ENCODE data around the gene ACVR1B. TPM values are rescaled to one million over a fixed set of nuclear protein-coding genes. Genes with fewer than 3 reads are reported as not detected.
A peak's percentile ranks its signal among the peaks of the same experiment; 100 is the strongest.

ACVR1B gene
- total RNA-seq, 1 experiment from 2014 or later = 14.2 TPM

- in situ Hi-C loops (cut with HindIII; ENCODE audit: low pct_unique_long_range_greater_than_20kb, low sequenced_read_pairs) = no loop called here
- DNase-seq (ENCODE audit: low read depth) = no peak
These were observed 74.8 kb downstream of the ACVR1B start for GRCh38 chr12:52026263-52026662.

- no peak for DNase-seq (ENCODE audit: low read depth)
- in situ Hi-C loops (cut with HindIII; ENCODE audit: low pct_unique_long_range_greater_than_20kb, low sequenced_read_pairs) = no loop called here
These were observed 75.8 kb downstream of the ACVR1B start for GRCh38 chr12:52027085-52027843.

- no peak for DNase-seq (ENCODE audit: low read depth)
- in situ Hi-C loops (cut with HindIII; ENCODE audit: low pct_unique_long_range_greater_than_20kb, low sequenced_read_pairs) = no loop called here
These were observed 78.2 kb downstream of the ACVR1B start for GRCh38 chr12:52029685-52030084.

GRCh38 chr12:52032446-52032803, 80.9 kb downstream of the ACVR1B start:
- no peak for DNase-seq (ENCODE audit: low read depth)

GRCh38 chr12:52032804-52033445, 81.4 kb downstream of the ACVR1B start:
- DNase-seq (ENCODE audit: low read depth) = peak; percentile 92
- in situ Hi-C loops (cut with HindIII; ENCODE audit: low pct_unique_long_range_greater_than_20kb, low sequenced_read_pairs) = no loop called here

More at GRCh38 chr12:52032446-52032803, 80.9 kb downstream of the ACVR1B start:
- in situ Hi-C loops (cut with HindIII; ENCODE audit: low pct_unique_long_range_greater_than_20kb, low sequenced_read_pairs) = no loop called here

- in situ Hi-C loops (cut with HindIII; ENCODE audit: low pct_unique_long_range_greater_than_20kb, low sequenced_read_pairs) = no loop called here
- no peak for DNase-seq (ENCODE audit: low read depth)
These were observed 82.1 kb downstream of the ACVR1B start for GRCh38 chr12:52033446-52034140.

- no peak for DNase-seq (ENCODE audit: low read depth)
- in situ Hi-C loops (cut with HindIII; ENCODE audit: low pct_unique_long_range_greater_than_20kb, low sequenced_read_pairs) = no loop called here
These were observed 83.7 kb downstream of the ACVR1B start for GRCh38 chr12:52035190-52035589.

GRCh38 chr12:52035926-52036325, 84.4 kb downstream of the ACVR1B start:
- in situ Hi-C loops (cut with HindIII; ENCODE audit: low pct_unique_long_range_greater_than_20kb, low sequenced_read_pairs) = no loop called here

GRCh38 chr12:52036587-52037171, 85.2 kb downstream of the ACVR1B start:
- peak; percentile 63 for DNase-seq (ENCODE audit: low read depth)

More at GRCh38 chr12:52035926-52036325, 84.4 kb downstream of the ACVR1B start:
- no peak for DNase-seq (ENCODE audit: low read depth)

GRCh38 chr12:52037248-52037861, 85.9 kb downstream of the ACVR1B start:
- in situ Hi-C loops (cut with HindIII; ENCODE audit: low pct_unique_long_range_greater_than_20kb, low sequenced_read_pairs) = no loop called here
- no peak for DNase-seq (ENCODE audit: low read depth)

More at GRCh38 chr12:52036587-52037171, 85.2 kb downstream of the ACVR1B start:
- in situ Hi-C loops (cut with HindIII; ENCODE audit: low pct_unique_long_range_greater_than_20kb, low sequenced_read_pairs) = no loop called here

GRCh38 chr12:52038447-52038846, 86.9 kb downstream of the ACVR1B start:
- in situ Hi-C loops (cut with HindIII; ENCODE audit: low pct_unique_long_range_greater_than_20kb, low sequenced_read_pairs) = no loop called here
- no peak for DNase-seq (ENCODE audit: low read depth)

- in situ Hi-C loops (cut with HindIII; ENCODE audit: low pct_unique_long_range_greater_than_20kb, low sequenced_read_pairs) = no loop called here
These were observed 89.5 kb downstream of the ACVR1B start for GRCh38 chr12:52041035-52041434.

GRCh38 chr12:52041695-52042123, 90.2 kb downstream of the ACVR1B start:
- in situ Hi-C loops (cut with HindIII; ENCODE audit: low pct_unique_long_range_greater_than_20kb, low sequenced_read_pairs) = no loop called here
- no peak for DNase-seq (ENCODE audit: low read depth)

More at GRCh38 chr12:52041035-52041434, 89.5 kb downstream of the ACVR1B start:
- DNase-seq (ENCODE audit: low read depth) = no peak

GRCh38 chr12:52042706-52043385, 91.3 kb downstream of the ACVR1B start:
- no peak for DNase-seq (ENCODE audit: low read depth)
- in situ Hi-C loops (cut with HindIII; ENCODE audit: low pct_unique_long_range_greater_than_20kb, low sequenced_read_pairs) = no loop called here

GRCh38 chr12:52043386-52044212, 92.1 kb downstream of the ACVR1B start:
- in situ Hi-C loops (cut with HindIII; ENCODE audit: low pct_unique_long_range_greater_than_20kb, low sequenced_read_pairs) = no loop called here
- DNase-seq (ENCODE audit: low read depth) = no peak

- in situ Hi-C loops (cut with HindIII; ENCODE audit: low pct_unique_long_range_greater_than_20kb, low sequenced_read_pairs) = no loop called here
- DNase-seq (ENCODE audit: low read depth) = no peak
These were observed 92.9 kb downstream of the ACVR1B start for GRCh38 chr12:52044292-52044983.

Data from Caki2 (cell line).